Loucy (cell line): ENCODE results near the gene RNF125.

Experiments
- CTCF ChIP-seq: fragments of 200-600 bp; sonication (generic); conservative IDR thresholded peaks from 2 replicates; pipeline ENCODE4 v1.5.1; 2014; ENCODE audit warnings: mild to moderate bottlenecking, antibody characterized with exemption, low read length
- EZH2phosphoT487 ChIP-seq: fragments of 200-600 bp; IDR thresholded peaks from 2 replicates; pipeline ENCODE4 v1.6.1; 2018; ENCODE audit warnings: antibody characterized with exemption, mild to moderate bottlenecking, moderate library complexity, borderline replicate concordance

GRCh38 chr18:32095192-32095899 lies 76.7 kb downstream of the RNF125 start:
- TF ChIP-seq CTCF = no peak
- TF ChIP-seq EZH2phosphoT487 = no peak
